Measurements from ENCODE around the gene VPS36. TPM values are rescaled to one million over a fixed set of nuclear protein-coding genes. Genes with fewer than 3 reads are reported as not detected.

VPS36 gene
- total RNA-seq (2016; rRNA removed; fragmentation: Illumina TruSeq; extraction: Trizol) (22.0 and 22.4 TPM in 2 replicates), polyA plus RNA-seq (2011; rRNA removed) (13.6 and 17.2 TPM in 2 replicates), polyA minus RNA-seq (2011; rRNA and poly(A)+ RNA removed; ENCODE audit: low replicate concordance) (5.9 and 12.4 TPM in 2 replicates), Bru-seq, nascent RNA (percentile 81 among the genes with signal in this experiment), BruChase-seq, experiment 1, labeled RNA remaining after a 6-hour chase (percentile 87 among the genes with signal in this experiment), BruChase-seq, experiment 2, labeled RNA remaining after a 2-hour chase (percentile 92 among the genes with signal in this experiment)
- total RNA-seq (2016; cell fraction: cytosol; rRNA removed; fragmentation: Illumina TruSeq; extraction: Trizol; ENCODE audit: low read depth) = 12.7 and 13.9 TPM in 2 replicates
- total RNA-seq (2016; cell fraction: insoluble cytoplasmic fraction; rRNA removed; fragmentation: Illumina TruSeq; extraction: Trizol) = 19.3 and 21.4 TPM in 2 replicates
- total RNA-seq (2016; cell fraction: membrane; rRNA removed; fragmentation: Illumina TruSeq; extraction: Trizol) = 10.3 and 11.4 TPM in 2 replicates
- 50.1 and 52.0 TPM in 2 replicates for total RNA-seq (2016; cell fraction: nucleus; rRNA removed; fragmentation: Illumina TruSeq; extraction: Trizol)
- polyA plus RNA-seq (2011; cell fraction: cytosol; rRNA removed) = 4.5 and 6.7 TPM in 2 replicates
- 27.7 and 36.3 TPM in 2 replicates for polyA plus RNA-seq (2011; cell fraction: nucleus; rRNA removed)
- 12.7 and 15.8 TPM in 2 replicates for polyA plus RNA-seq (2012)
- polyA plus RNA-seq (2016; cell fraction: cytosol; fragmentation: Illumina TruSeq; extraction: Trizol; ENCODE audit: low read depth) = 3.9 and 4.1 TPM in 2 replicates
- 24.8 and 28.0 TPM in 2 replicates for polyA plus RNA-seq (2016; cell fraction: insoluble cytoplasmic fraction; fragmentation: Illumina TruSeq; extraction: Trizol; ENCODE audit: low read depth)
- 8.7 and 8.9 TPM in 2 replicates for polyA plus RNA-seq (2016; cell fraction: membrane; fragmentation: Illumina TruSeq; extraction: Trizol; ENCODE audit: low read depth)
- polyA plus RNA-seq (2016; cell fraction: nucleus; fragmentation: Illumina TruSeq; extraction: Trizol; ENCODE audit: insufficient read depth, low read depth) = 71.2 and 78.2 TPM in 2 replicates
- polyA minus RNA-seq (2011; cell fraction: cytosol; rRNA and poly(A)+ RNA removed) = 4.7 TPM in 2 replicates
- 48.2 and 61.0 TPM in 2 replicates for polyA minus RNA-seq (2011; cell fraction: nucleus; rRNA and poly(A)+ RNA removed)
- long read RNA-seq, experiment 1, full-length matches to known transcripts = 11 of 24 reads
- long read RNA-seq, experiment 1, partial matches to known transcripts = 5 of 24 reads
- long read RNA-seq, experiment 1, other reads (novel, unspliced or antisense) = 8 of 24 reads
- long read RNA-seq, experiment 2, full-length matches to known transcripts = 6 of 20 reads
- long read RNA-seq, experiment 2, partial matches to known transcripts = 3 of 20 reads
- long read RNA-seq, experiment 2, other reads (novel, unspliced or antisense) = 11 of 20 reads

GRCh38 chr13:52450012-52450792 is at the start of gene VPS36:
Gene VPS36 (minus strand): TSS chr13:52450634. CDS start chr13:52450594, 40 bp downstream.
- H3K9ac ChIP-seq (ENCODE audit: insufficient read depth, low read depth, low read length) = peak within 1 kb of the TSS; percentile 94
- CTCF ChIA-PET (ENCODE audit: low intra/inter-chr PET ratio, low total read pairs) = interaction anchor here (0.6 to 1.6 kb wide), 4 partner anchors 40 to 323 kb away, joined by 3 to 11 read pairs (median 3); no protein-coding TSS in a partner anchor
- peaks cover 37% of the 10 kb centered on the region for H3K4me1 ChIP-seq (ENCODE audit: insufficient read depth, low read length)
- H3K9me3 ChIP-seq (ENCODE audit: low read length) = no peaks in the 10 kb centered on the region
- peak within 1 kb of the TSS; percentile 88 for H3K27ac ChIP-seq (ENCODE audit: extremely low read length, insufficient read depth, low read length)
- H2AFZ ChIP-seq (ENCODE audit: low read length) = no peak within 1 kb of the TSS
- FAIRE-seq (no peak), ATAC-seq (peak; percentile 86), DNase-seq (ENCODE audit: low spot score) (peak; percentile 83)
- in situ Hi-C loops (cut with HindIII; ENCODE audit: extremely low pct_ligation_motif_present, low pct_unique_long_range_greater_than_20kb) = loop anchor here (10.0 to 25.0 kb wide), 2 partner anchors 105 to 438 kb away; partner anchors contain the start of genes ALG11, ATP7B and UTP14C
- no TSS peak for BruUV-seq (replicated peaks)
- H3K36me3 ChIP-seq (replicated peaks in 1 of 2; ENCODE audit: control insufficient read depth in 1 of 2, insufficient read depth in 2 of 2, low read length in 2 of 2) = peaks cover 0 to 2% of the 10 kb centered on the region in 2 experiments; a peak in 2 of 5 replicates
- no peaks in the 10 kb centered on the region; a peak in 1 of 5 replicates for H3K27me3 ChIP-seq (ENCODE audit: control insufficient read depth in 1 of 2, insufficient read depth in 2 of 2, low read length in 2 of 2)
- WGBS (ENCODE audit: low lambda C conversion rate) = 0% methylated on average over 8 of the region's 105 CpGs
- POLR2A ChIA-PET = interaction anchor here (0.6 to 2.3 kb wide), 5 partner anchors 14 to 203 kb away, joined by 3 to 10 read pairs (median 3); partner anchors contain the start of gene SUGT1
- H3K79me2 ChIP-seq (ENCODE audit: insufficient read depth, low read length) = peaks cover 31% of the 10 kb centered on the region
- intact Hi-C loops (cut with micrococcal nuclease; ENCODE audit: unreplicated experiment) = loop anchor here (1.0 to 10.0 kb wide), 2 partner anchors 107 to 205 kb away; partner anchors contain the start of gene SUGT1
- peak within 1 kb of the TSS; percentile 66 to 87 (median 84) for H3K4me3 ChIP-seq (replicated peaks in 1 of 3; ENCODE audit: insufficient read depth in 1 of 3, low read depth in 2 of 3, low read length in 3 of 3)
- H3K4me2 ChIP-seq (ENCODE audit: low read depth, low read length) = peak within 1 kb of the TSS; percentile 85
- peaks cover 9% of the 10 kb centered on the region; the same call in 1 of the 2 replicates for H4K20me1 ChIP-seq (ENCODE audit: insufficient read depth, low read length)
- TF ChIP-seq ZNF816 (CRISPR knock-in tag; IDR thresholded peaks at IDR 0.05; ENCODE audit: borderline replicate concordance) (peak; percentile 90; the same call in 1 of the 2 replicates), SRF (IDR thresholded peaks at IDR 0.05; ENCODE audit: low read depth, low read length) (no peak), ZNF589 (CRISPR knock-in tag; conservative IDR thresholded peaks at IDR 0.05) (peak; percentile 73), ZBTB20 (CRISPR knock-in tag; IDR thresholded peaks at IDR 0.05; ENCODE audit: borderline replicate concordance, low read depth) (peak; percentile 6; the same call in 1 of the 2 replicates), ZNF567 (CRISPR knock-in tag; IDR thresholded peaks at IDR 0.05; ENCODE audit: borderline replicate concordance) (0 out of 2 replicates have a peak, but pooled peaks have one; percentile 55), ZNF496 (CRISPR knock-in tag; IDR thresholded peaks at IDR 0.05; ENCODE audit: insufficient replicate concordance) (no peak), TIGD3 (CRISPR knock-in tag; IDR thresholded peaks at IDR 0.05; ENCODE audit: borderline replicate concordance) (no peak), CBX1 (IDR thresholded peaks at IDR 0.05; ENCODE audit: low read depth) (peak; percentile 59), ZNF317 (CRISPR knock-in tag; IDR thresholded peaks at IDR 0.05) (no peak; the same call in 1 of the 2 replicates), GATAD2A (CRISPR knock-in tag; IDR thresholded peaks at IDR 0.05) (0 out of 2 replicates have a peak, but pooled peaks have one; percentile 32), SMARCC2 (IDR thresholded peaks at IDR 0.05) (0 out of 2 replicates have a peak, but pooled peaks have one; percentile 14), SIX4 (CRISPR knock-in tag; IDR thresholded peaks at IDR 0.05) (no peak), ZNF235 (CRISPR knock-in tag; IDR thresholded peaks at IDR 0.05; ENCODE audit: borderline replicate concordance) (peak; percentile 86), ZNF468 (CRISPR knock-in tag; IDR thresholded peaks at IDR 0.05) (peak; percentile 64; the same call in 1 of the 2 replicates)
- TF ChIP-seq, protein P1, sequence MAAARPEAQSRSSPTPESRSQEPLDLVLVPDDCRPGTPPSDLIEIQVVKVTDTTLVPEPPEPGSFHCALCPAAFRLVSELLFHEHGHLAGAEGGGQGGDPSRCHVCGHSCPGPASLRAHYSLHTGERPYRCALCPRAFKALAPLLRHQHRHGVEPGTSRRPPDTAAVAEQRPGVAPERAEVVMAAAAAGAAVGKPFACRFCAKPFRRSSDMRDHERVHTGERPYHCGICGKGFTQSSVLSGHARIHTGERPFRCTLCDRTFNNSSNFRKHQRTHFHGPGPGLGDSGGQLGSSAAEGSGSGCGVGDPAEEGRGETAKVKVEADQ (CRISPR knock-in tag; IDR thresholded peaks at IDR 0.05; ENCODE audit: borderline replicate concordance) = peak; percentile 78; the same call in 1 of the 2 replicates

All from HepG2 (cell line).